Peyer's patch (tissue), 4 donors: Measurements from ENCODE around the gene SLC4A3.

Experiments
- POLR2A ChIP-seq, 2 donors: fragments of 450-650 bp; IDR thresholded peaks; one replicate each; pipeline ENCODE4 v1.5.1; 2017; ENCODE audit warnings: antibody characterized with exemption in 2 of 2, mild to moderate bottlenecking in 2 of 2, moderate library complexity in 2 of 2
- TF ChIP-seq, protein P1 (sequence below), 6 experiments: fragments of 450-650 bp in 4 of 6; fragments of 200-600 bp in 2 of 6; sonication (generic) in 1 of 6; IDR thresholded peaks; one replicate each; pipeline ENCODE4 v1.5.1; 2017 to 2019; ENCODE audit warnings: antibody characterized with exemption in 6 of 6, mild to moderate bottlenecking in 3 of 6, moderate library complexity in 1 of 6

DNA sequence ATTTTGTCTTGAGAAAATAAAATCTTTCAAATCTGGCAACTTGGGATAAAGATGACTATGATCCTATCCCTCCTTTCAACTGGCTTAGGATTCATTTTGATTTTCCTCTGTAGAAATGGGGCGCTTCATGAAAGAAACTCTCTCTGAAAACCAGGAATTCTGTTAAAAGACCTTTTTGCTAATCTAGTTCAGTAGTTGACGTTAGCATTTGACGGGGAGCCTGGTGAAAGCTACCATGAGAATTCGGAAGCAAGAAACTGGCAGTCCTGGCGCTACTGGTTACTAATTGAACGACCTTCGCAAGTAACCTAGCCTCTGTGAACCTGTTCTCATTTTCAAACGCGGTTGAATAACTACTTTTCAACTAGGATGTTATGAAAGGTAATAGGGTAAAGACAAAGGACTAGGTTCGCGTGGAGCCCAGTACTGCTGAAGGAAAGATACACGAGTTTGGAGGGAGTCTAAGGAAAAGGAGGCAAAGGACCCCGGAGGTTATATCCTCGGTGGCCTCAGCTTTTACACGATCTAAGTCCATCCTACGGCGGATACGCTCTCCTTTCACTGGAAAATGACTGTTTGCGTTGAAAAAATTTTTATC lies 30.4 kb upstream of the SLC4A3 start:
- TF ChIP-seq, protein P1, sequence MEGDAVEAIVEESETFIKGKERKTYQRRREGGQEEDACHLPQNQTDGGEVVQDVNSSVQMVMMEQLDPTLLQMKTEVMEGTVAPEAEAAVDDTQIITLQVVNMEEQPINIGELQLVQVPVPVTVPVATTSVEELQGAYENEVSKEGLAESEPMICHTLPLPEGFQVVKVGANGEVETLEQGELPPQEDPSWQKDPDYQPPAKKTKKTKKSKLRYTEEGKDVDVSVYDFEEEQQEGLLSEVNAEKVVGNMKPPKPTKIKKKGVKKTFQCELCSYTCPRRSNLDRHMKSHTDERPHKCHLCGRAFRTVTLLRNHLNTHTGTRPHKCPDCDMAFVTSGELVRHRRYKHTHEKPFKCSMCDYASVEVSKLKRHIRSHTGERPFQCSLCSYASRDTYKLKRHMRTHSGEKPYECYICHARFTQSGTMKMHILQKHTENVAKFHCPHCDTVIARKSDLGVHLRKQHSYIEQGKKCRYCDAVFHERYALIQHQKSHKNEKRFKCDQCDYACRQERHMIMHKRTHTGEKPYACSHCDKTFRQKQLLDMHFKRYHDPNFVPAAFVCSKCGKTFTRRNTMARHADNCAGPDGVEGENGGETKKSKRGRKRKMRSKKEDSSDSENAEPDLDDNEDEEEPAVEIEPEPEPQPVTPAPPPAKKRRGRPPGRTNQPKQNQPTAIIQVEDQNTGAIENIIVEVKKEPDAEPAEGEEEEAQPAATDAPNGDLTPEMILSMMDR (IDR thresholded peaks at IDR 0.05), result no peak
- no peak for TF ChIP-seq POLR2A (IDR thresholded peaks at IDR 0.05)
